Large intestine (tissue), 3 donors: Measurements from ENCODE around the gene TENM4. TPM values are rescaled to one million over a fixed set of nuclear protein-coding genes. Genes with fewer than 3 reads are reported as not detected.

Source experiments
- DNase-seq, 2 donors: peaks; one replicate each; pipeline versions ENCODE4 v3.0.0 to v3.0.0-alpha.2; 2013
- H3K27ac ChIP-seq: one replicate; pipeline ENCODE4 v1.5.1; 2013; ENCODE audit warnings: low read length
- H3K27me3 ChIP-seq: 2 replicates; pipeline ENCODE4 v1.6.1; 2013; ENCODE audit warnings: low read length; ENCODE audit not compliant: control insufficient read depth, insufficient read depth
- H3K36me3 ChIP-seq: 2 replicates; pipeline ENCODE4 v1.6.1; 2013; ENCODE audit warnings: low read length; ENCODE audit not compliant: control insufficient read depth, insufficient read depth
- H3K4me1 ChIP-seq: one replicate; pipeline ENCODE4 v1.6.1; 2013; ENCODE audit warnings: low read length; ENCODE audit not compliant: control insufficient read depth, insufficient read depth
- H3K4me3 ChIP-seq: one replicate; pipeline ENCODE4 v1.5.1; 2013; ENCODE audit warnings: low read length
- H3K9me3 ChIP-seq: one replicate; pipeline ENCODE4 v1.6.1; 2013; ENCODE audit warnings: mild to moderate bottlenecking, low read depth, low read length, moderate library complexity; ENCODE audit not compliant: control insufficient read depth
- WGBS: methylation state at CpG from one replicate; pipeline ENCODE4 v1.1.5; 2013; ENCODE audit warnings: low lambda C conversion rate; ENCODE audit not compliant: insufficient coverage; 5-methylcytosine and 5-hydroxymethylcytosine counted together
- polyA plus RNA-seq: library from polyadenylated mRNA; unstranded; fragments of 120-200 nt; gene quantifications from one replicate; pipeline ENCODE4 v1.2.1, GENCODE V29; 2013

The TENM4 gene
- polyA plus RNA-seq, 1 donor: 2.1 TPM

DNA sequence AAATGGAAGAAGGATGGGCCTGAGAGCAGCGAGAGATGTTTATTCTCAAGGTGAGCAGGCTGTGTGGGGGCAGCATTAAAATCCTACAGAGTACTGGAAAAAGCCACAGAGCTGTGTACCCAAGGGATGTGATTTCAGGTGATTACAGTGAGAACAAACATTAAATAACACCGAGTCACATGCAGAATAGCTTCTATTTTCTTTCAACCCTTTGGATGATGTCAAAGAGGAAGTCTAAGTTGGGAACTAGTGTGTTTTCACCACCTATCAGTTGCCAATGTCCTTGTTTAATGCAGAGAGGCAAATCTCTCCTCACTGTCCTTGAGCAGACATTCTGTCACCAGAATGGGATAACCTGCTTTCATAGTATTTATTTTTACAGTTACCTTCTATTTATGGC, 486.6 kb downstream of the TENM4 start:
- no peak for DNase-seq
- H3K4me1 ChIP-seq: no peaks in the 10 kb centered on the region
- H3K27ac ChIP-seq: no peak overlapping the region
- no peaks in the 10 kb centered on the region for H3K36me3 ChIP-seq
- no CpG with 5 or more reads among the region's 2 CpGs for WGBS
- no peak overlapping the region for H3K4me3 ChIP-seq
- no peaks in the 10 kb centered on the region for H3K9me3 ChIP-seq
- H3K27me3 ChIP-seq: peaks cover 5% of the 10 kb centered on the region

DNA sequence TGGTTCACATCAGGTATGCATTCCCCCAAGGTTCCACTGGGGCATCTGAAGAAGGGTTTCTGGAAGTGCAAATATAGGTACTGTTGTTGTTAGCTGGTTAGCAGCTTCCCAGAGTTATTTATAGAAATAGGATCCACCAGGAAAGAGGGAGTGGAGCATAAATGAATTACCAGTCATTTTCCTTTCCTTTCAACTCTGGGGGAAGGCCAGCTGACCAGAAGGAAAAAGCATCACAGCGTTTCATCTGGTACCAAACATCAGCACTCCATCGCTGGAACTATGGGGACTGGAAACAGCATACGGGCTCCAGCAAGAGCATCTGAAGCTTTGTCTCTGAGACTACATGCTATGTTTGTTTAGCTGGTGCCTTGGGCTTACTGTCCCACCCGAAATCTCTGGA, 487.9 kb downstream of the TENM4 start:
- Histone ChIP-seq H3K4me1 (no peaks in the 10 kb centered on the region), H3K4me3 (no peak overlapping the region), H3K36me3 (no peaks in the 10 kb centered on the region), H3K9me3 (no peaks in the 10 kb centered on the region), H3K27me3 (no peaks in the 10 kb centered on the region), H3K27ac (no peak overlapping the region)
- DNase-seq: no peak
- WGBS: no CpG with 5 or more reads among the region's 4 CpGs

DNA sequence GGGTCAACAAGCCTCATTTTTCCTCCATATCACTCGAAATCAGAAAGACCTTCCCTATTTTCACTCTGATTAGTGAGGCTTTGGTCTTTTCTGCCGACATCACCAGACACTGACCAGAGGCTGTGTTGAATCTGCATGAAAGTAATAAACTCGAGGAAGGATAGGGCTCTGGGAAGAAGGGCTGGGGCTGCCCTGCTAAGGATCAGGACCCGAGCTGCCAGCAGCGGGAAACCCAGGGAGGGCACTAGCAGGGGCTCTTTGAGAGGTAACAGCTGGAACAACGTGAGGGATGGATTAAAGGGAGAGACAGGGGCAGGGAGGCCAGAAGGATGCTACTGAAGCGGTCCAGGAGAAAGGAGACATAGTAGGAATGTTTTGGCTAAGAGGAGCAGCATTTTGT, 488.7 kb downstream of the TENM4 start:
- DNase-seq: no peak
- no peaks in the 10 kb centered on the region for H3K9me3 ChIP-seq
- H3K4me1 ChIP-seq: no peaks in the 10 kb centered on the region
- no peaks in the 10 kb centered on the region for H3K36me3 ChIP-seq
- no CpG with 5 or more reads among the region's 7 CpGs for WGBS
- H3K27me3 ChIP-seq: no peaks in the 10 kb centered on the region
- H3K27ac ChIP-seq: no peak overlapping the region
- no peak overlapping the region for H3K4me3 ChIP-seq

DNA sequence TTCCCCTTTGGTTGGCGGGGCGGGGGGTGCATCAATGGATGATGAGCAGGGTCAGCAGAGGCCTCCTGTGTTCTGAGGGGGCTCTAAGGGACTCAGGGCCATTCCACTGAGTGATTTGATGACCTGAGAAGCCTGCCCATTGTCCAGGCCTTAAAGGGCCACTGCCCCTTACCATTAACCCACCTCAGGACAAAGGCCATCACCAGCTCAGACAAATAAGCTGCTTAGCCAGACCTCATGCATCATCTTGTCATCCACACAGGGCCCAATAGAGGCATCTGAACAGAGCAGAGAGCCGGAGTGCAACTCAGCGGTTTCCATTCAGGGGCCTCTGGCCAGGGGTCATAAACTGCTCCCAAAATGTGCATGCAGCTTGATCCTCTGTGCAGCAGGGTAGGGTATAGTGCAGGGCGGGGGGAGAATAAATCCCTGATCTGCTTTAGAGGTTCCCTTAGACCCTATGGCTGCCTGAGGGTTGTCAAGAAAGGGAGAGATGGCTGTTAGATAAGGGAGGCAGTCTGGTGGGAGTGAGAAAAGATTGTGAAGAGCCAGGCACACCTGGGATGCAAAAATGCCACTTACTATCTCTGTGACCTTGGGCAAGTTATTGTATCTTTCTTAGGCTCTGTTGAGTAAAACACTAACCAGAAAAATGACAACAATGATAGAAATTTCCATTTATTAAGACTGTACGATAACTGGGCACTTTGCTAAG, 490.7 kb downstream of the TENM4 start:
- WGBS: 100% methylated on average over 1 of the region's 6 CpGs
- Histone ChIP-seq H3K27me3 (no peaks in the 10 kb centered on the region), H3K9me3 (no peaks in the 10 kb centered on the region), H3K27ac (no peak overlapping the region), H3K36me3 (no peaks in the 10 kb centered on the region), H3K4me3 (no peak overlapping the region), H3K4me1 (no peaks in the 10 kb centered on the region)
- no peak for DNase-seq

DNA sequence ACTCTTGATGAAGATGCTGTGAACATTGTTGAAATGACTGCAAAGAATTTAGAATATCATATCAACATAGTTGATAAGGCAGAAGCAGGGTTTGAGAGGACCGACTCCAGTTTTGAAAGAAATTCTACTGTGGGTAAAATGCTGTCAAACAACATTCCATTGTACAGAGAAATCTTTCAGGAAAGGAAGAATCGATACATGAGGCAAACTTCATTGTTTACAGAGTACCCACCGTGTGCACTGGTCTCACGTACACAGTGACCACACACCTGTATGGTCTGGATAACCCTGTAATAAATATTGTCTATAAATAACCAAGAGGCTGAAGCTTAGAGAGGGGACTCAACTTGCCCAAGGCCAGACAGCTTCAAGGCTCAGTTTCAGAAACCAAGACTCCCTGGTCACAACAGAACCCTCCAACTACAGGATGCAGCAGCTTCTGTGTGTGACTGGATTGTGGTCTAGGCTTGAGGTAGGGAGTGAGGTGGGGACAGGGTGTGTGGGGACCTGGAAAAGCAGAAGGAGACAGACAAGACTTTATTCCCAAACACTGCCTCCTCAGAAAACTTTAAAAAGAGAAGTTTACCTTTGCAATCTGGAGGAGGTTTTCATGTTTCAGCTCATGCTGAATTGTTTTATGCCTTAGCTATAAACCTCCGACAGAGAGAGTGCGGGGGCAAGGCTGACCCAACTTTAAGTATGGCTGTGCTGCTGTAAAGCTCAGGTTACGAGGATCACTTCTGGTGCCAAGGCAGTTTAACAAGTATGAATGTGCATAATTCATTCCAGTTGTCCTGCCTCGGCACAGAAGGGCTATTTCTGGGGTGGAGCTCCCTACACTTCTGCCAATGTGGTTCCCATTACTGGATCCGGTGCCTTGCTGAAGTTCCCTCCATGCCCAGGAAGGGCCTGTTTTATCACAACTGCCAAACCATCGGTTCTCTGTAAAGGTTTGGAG, 493.6 kb downstream of the TENM4 start:
- DNase-seq: no peak
- H3K9me3 ChIP-seq: no peaks in the 10 kb centered on the region
- H3K36me3 ChIP-seq: no peaks in the 10 kb centered on the region
- H3K27me3 ChIP-seq: peaks cover 8% of the 10 kb centered on the region
- no peak overlapping the region for H3K4me3 ChIP-seq
- no peak overlapping the region for H3K27ac ChIP-seq
- no CpG with 5 or more reads among the region's 10 CpGs for WGBS
- no peaks in the 10 kb centered on the region for H3K4me1 ChIP-seq

DNA sequence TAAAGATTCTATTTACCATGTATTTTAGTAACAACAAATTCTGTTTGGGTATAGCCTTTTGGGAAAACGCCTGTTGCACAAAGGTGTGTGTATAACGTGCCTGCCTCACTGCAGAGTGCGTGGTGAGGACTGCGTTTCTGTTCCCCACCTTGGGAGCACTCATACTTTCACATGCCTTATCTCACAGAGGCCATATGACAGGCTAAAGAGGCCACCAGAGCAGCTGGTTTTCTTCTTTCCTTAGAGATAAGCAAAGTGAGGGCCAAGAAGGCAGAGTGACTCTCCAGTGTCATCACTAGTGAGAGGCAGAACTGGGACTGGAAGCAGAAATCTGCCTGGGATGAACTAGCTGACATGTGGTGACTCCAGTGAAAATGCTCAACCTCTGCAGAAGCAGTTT, 497.0 kb downstream of the TENM4 start:
- no peak overlapping the region for H3K27ac ChIP-seq
- H3K4me3 ChIP-seq: no peak overlapping the region
- H3K27me3 ChIP-seq: peaks cover 11% of the 10 kb centered on the region
- no peaks in the 10 kb centered on the region for H3K9me3 ChIP-seq
- no CpG with 5 or more reads among the region's 4 CpGs for WGBS
- H3K36me3 ChIP-seq: no peaks in the 10 kb centered on the region
- peak in 1 of 2 donors; percentile 9 for DNase-seq
- H3K4me1 ChIP-seq: no peaks in the 10 kb centered on the region

DNA sequence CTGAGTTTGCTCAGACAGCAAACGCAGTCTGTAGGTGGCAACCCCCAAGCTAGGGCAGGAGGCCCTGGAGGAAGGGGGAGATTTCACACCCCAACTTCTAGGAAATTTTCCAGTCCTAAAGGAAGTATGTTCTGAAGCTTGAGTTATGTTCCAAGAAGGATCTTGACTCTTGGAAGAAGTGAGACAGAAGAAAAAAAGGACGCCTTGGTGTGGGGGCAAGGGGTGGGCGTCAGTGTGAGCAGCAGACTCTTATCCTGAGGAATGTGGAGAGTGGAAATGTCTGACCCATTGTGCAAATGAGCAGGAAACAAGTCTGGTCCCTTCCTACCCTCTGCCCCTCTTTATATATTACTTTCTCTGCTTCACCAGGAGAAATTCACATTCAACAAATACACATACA, 497.7 kb downstream of the TENM4 start:
- no peak for DNase-seq
- Histone ChIP-seq H3K4me1 (no peaks in the 10 kb centered on the region), H3K4me3 (no peak overlapping the region), H3K27me3 (peaks cover 11% of the 10 kb centered on the region), H3K9me3 (no peaks in the 10 kb centered on the region), H3K27ac (no peak overlapping the region), H3K36me3 (no peaks in the 10 kb centered on the region)
- no CpG with 5 or more reads among the region's 3 CpGs for WGBS

DNA sequence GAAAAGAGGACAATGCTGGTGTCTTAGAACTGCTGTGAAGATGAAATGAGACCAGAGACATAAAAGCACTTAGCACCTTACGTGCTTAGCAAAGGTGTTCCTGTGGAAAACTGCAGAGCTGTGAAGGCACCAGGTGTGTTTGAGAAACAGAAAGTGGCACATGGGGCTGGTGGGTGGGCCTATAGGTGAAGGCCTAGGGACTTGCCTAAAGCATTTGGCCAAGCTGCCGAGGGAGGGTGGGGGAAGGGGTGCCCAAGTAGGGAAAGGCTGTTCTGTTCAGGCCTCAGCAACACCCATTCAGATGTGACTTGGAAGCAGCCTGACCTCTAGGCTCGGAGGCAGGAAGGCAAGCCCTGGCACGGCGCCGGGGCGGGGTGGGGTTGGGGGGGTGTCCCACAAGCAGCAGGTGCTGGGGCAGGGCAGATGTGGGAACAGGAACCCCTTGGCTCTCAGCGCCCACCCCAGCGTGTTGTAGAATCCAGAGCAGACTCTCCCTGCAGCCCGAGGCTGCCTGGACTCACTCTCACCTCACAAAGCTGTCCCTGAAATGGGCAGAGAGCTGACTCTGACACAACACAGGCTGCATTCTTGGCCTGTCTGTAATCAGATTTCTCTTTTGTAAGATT, 499.5 kb downstream of the TENM4 start:
- Histone ChIP-seq H3K27ac (no peak overlapping the region), H3K36me3 (no peaks in the 10 kb centered on the region), H3K4me3 (no peak overlapping the region), H3K4me1 (no peaks in the 10 kb centered on the region), H3K27me3 (peaks cover 11% of the 10 kb centered on the region), H3K9me3 (no peaks in the 10 kb centered on the region)
- DNase-seq: no peak
- WGBS: no CpG with 5 or more reads among the region's 10 CpGs

DNA sequence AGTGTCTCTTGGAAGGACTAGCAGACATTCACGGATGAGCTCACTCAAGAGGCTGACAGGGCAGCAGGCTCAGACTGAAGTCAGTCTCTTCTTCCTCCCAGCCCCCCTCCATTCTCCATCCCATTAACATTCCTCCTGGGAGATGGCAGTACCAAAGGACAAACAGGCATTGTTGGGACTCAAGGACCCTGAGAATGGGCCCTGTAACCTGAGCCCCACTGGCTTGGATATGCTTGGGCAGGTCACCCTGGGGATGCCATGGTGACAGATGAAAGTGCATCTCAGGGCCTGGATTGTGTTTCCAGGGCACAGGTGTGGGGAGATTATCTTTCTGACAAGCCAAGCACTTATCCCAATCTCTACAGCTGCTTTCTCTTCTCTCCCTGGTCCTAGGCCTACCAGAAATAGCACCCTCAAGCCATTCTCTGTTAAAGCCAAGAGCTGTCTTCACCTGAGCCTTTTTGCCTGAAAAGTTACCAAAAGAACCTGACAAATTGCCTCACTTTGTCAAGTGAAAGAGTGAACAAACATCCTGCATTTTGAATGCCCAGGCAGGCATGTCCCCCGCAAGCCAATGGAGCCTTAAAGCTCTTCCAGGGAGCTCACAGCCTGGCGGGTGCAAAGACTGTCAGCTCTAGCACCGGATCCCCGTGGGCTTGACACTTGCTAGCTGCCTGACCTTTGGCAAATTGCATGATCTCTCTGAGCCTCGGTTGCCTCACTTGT, 500.2 kb downstream of the TENM4 start:
- Histone ChIP-seq H3K4me1 (no peaks in the 10 kb centered on the region), H3K36me3 (no peaks in the 10 kb centered on the region), H3K4me3 (no peak overlapping the region), H3K9me3 (no peaks in the 10 kb centered on the region), H3K27ac (no peak overlapping the region), H3K27me3 (peaks cover 11% of the 10 kb centered on the region)
- no peak for DNase-seq
- WGBS: no CpG with 5 or more reads among the region's 6 CpGs

DNA sequence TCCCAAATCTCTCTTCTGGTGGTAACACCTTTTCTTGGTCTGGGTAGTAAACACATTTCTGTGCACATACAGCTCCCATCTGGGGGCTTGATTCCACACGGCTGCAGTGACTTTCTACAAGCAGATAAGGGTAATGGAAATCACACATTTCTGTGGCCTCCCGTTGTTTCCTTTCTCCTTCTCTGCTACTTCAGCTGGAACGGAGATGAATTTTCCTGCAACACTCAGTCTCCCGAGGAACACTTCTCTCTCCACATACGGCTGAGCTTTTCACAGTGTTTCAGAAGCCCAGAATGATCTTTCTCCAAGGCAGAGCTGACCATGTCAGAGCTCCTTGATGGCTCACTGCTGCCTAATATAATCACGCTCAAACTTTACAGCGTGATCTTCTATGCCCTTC, 501.9 kb downstream of the TENM4 start:
- no peak overlapping the region for H3K27ac ChIP-seq
- H3K4me3 ChIP-seq: no peak overlapping the region
- no peaks in the 10 kb centered on the region for H3K4me1 ChIP-seq
- no peak for DNase-seq
- no peaks in the 10 kb centered on the region for H3K36me3 ChIP-seq
- H3K27me3 ChIP-seq: peaks cover 6% of the 10 kb centered on the region
- H3K9me3 ChIP-seq: no peaks in the 10 kb centered on the region
- no CpG with 5 or more reads among the region's 7 CpGs for WGBS
